SU-DHL-6 (cell line): ENCODE measurements around the gene SCO2.

Experiments
- H2AFZ ChIP-seq: fragments of 200-600 bp; sonication (generic); 2 replicates; pipeline ENCODE4 v1.6.1; 2014; ENCODE audit warnings: low read depth, mild to moderate bottlenecking, moderate library complexity, mixed read lengths, antibody characterized with exemption, low read length; ENCODE audit not compliant: severe bottlenecking
- H3F3A ChIP-seq: fragments of 200-600 bp; shearing (Covaris generic); 2 replicates; pipeline ENCODE4 v1.6.0; 2016; ENCODE audit warnings: antibody characterized with exemption, mild to moderate bottlenecking; ENCODE audit not compliant: insufficient read depth
- H3K27ac ChIP-seq: fragments of 200-600 bp; sonication (generic); 2 replicates; pipeline ENCODE4 v1.5.1; 2016; ENCODE audit warnings: low read depth, mild to moderate bottlenecking, low read length, moderate library complexity, mixed read lengths
- H3K27me3 ChIP-seq: fragments of 200-600 bp; sonication (generic), shearing (Covaris generic); 2 replicates; pipeline ENCODE4 v1.6.0; 2014; ENCODE audit warnings: mild to moderate bottlenecking, low read length
- H3K36me3 ChIP-seq: fragments of 200-600 bp; sonication (generic); 2 replicates; pipeline ENCODE4 v1.6.1; 2014; ENCODE audit warnings: mild to moderate bottlenecking, low read length, mixed read lengths
- H3K4me2 ChIP-seq: fragments of 300-600, 200-600 bp; shearing (Covaris generic), sonication (generic); 2 replicates; pipeline ENCODE4 v1.6.0; 2014; ENCODE audit warnings: low read length, low read depth, mild to moderate bottlenecking; ENCODE audit not compliant: poor library complexity, severe bottlenecking
- H3K4me3 ChIP-seq: fragments of 200-600 bp; sonication (generic); 2 replicates; pipeline ENCODE4 v1.5.1; 2014; ENCODE audit warnings: antibody characterized with exemption, low read length, mild to moderate bottlenecking, mixed read lengths; ENCODE audit not compliant: insufficient read depth, poor library complexity, severe bottlenecking
- H3K79me2 ChIP-seq: fragments of 200-600 bp; sonication (generic); 2 replicates; pipeline ENCODE4 v1.6.1; 2014; ENCODE audit warnings: mild to moderate bottlenecking, low read length, moderate library complexity; ENCODE audit not compliant: insufficient read depth
- H3K9ac ChIP-seq: fragments of 200-600 bp; sonication (generic); 2 replicates; pipeline ENCODE4 v1.7.0; 2014; ENCODE audit warnings: mild to moderate bottlenecking, low read length
- H3K9me2 ChIP-seq: fragments of 200-600 bp; sonication (generic); replicated peaks from 2 replicates; pipeline ENCODE4 v1.6.1; 2014; ENCODE audit warnings: low read length; ENCODE audit not compliant: insufficient read depth
- H3K9me3 ChIP-seq: fragments of 200-600 bp; sonication (generic); 2 replicates; pipeline ENCODE4 v1.6.1; 2014; ENCODE audit warnings: low read length, mixed read lengths; ENCODE audit not compliant: insufficient read depth
- H4K20me1 ChIP-seq: fragments of 200-600 bp; sonication (generic); 2 replicates; pipeline ENCODE4 v1.6.1; 2014; ENCODE audit warnings: low read depth, mild to moderate bottlenecking, antibody characterized with exemption, low read length, moderate library complexity, mixed read lengths
- EZH2phosphoT487 ChIP-seq: fragments of 200-600 bp; sonication (generic), shearing (Covaris generic); conservative IDR thresholded peaks from 2 replicates; pipeline ENCODE4 v1.6.1; 2018; ENCODE audit warnings: mild to moderate bottlenecking, antibody characterized with exemption, low read length, moderate library complexity, mixed read lengths
- TF ChIP-seq, protein P1 (sequence below): fragments of 200-600 bp; sonication (generic); IDR thresholded peaks from one replicate; pipeline ENCODE4 v1.5.1; 2017; ENCODE audit warnings: antibody characterized with exemption, mild to moderate bottlenecking, low read length, moderate library complexity; ENCODE audit not compliant: insufficient read depth, poor library complexity, severe bottlenecking

The SCO2 gene

DNA sequence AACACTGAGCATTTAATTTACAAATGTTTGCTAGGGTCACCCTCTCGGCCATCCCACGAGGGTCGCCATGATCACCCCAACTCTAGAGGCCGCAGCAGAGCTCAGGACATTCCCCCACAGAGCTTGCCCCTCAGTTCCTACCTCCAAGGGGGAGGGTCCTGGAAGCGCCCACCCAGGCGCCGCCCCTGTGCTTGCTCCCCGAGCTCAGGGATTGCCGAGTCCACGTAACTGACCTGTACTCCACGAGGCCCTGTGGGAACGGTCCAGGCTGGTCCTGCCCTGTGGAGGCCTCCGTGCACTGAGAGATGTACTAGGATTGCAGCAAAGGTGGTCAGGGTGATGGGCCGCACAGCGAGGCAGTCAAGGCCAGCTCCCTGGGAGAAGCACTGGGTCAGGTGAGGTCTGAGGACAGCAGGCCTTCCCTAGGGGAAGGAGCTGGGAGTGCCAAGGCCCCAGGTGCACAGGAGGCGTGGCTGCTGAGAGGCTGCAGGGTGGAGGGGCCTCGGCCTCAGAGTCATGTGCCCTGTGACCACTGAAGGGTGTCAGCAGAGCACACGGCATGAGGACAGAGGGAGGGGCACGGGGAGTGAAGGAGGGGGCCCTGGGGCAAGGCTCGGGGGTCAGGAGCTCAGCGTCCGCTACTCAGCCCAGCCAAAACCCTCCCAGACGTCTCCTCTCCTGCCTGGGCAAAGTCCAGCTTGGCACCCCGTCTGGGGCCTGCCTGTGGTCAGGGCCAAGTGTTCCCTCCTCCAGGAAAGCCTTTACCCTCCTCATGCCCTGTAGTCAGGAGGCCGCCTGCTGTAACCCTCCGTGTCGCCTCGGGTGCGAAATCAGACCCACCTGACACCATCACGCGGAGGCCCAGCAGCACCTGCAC, 41.2 kb downstream of the SCO2 start:
- no peak for TF ChIP-seq EZH2phosphoT487
- TF ChIP-seq, protein P1, sequence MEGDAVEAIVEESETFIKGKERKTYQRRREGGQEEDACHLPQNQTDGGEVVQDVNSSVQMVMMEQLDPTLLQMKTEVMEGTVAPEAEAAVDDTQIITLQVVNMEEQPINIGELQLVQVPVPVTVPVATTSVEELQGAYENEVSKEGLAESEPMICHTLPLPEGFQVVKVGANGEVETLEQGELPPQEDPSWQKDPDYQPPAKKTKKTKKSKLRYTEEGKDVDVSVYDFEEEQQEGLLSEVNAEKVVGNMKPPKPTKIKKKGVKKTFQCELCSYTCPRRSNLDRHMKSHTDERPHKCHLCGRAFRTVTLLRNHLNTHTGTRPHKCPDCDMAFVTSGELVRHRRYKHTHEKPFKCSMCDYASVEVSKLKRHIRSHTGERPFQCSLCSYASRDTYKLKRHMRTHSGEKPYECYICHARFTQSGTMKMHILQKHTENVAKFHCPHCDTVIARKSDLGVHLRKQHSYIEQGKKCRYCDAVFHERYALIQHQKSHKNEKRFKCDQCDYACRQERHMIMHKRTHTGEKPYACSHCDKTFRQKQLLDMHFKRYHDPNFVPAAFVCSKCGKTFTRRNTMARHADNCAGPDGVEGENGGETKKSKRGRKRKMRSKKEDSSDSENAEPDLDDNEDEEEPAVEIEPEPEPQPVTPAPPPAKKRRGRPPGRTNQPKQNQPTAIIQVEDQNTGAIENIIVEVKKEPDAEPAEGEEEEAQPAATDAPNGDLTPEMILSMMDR, result no peak
- no peak overlapping the region for H3K4me3 ChIP-seq
- no peaks in the 10 kb centered on the region for H4K20me1 ChIP-seq
- no peaks in the 10 kb centered on the region for H3K36me3 ChIP-seq
- no peaks in the 10 kb centered on the region for H3K9me2 ChIP-seq
- peak overlapping the region; percentile 29 for H3K4me2 ChIP-seq
- no peak overlapping the region for H2AFZ ChIP-seq
- H3K27ac ChIP-seq, result peak overlapping the region; percentile 39
- no peaks in the 10 kb centered on the region for H3K27me3 ChIP-seq
- no peaks in the 10 kb centered on the region for H3K79me2 ChIP-seq
- peak overlapping the region; percentile 19; the same call in 1 of the 2 replicates for H3K9ac ChIP-seq
- no peaks in the 10 kb centered on the region for H3K9me3 ChIP-seq
- peaks cover 11% of the 10 kb centered on the region; the same call in 1 of the 2 replicates for H3F3A ChIP-seq

DNA sequence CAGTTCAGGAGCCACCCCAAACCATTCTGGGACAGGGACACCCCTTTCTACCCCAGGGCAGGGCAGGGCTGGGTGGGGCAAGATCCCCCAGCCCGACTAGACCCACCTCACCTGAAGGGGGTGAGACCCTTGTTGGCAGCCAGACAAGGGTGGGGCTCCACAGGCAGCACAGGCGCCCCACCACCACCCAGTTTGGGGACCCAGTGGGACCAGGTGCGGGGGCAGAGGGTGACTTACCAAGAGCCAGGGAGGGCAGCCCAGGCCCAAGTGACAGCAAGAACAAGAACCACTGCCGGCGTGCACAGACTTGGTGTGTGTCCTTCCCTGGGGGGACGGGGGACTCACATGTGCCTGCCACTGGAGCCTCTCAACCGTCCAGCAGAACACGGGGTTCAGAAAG, 41.8 kb downstream of the SCO2 start:
- TF ChIP-seq EZH2phosphoT487, result no peak
- TF ChIP-seq, protein P1, result no peak
- Histone ChIP-seq H3K9me3 (no peaks in the 10 kb centered on the region), H4K20me1 (no peaks in the 10 kb centered on the region), H3K4me2 (peak overlapping the region; percentile 29), H3K27ac (no peak overlapping the region), H3K27me3 (no peaks in the 10 kb centered on the region), H3K36me3 (no peaks in the 10 kb centered on the region), H3K9me2 (no peaks in the 10 kb centered on the region), H3K9ac (no peak overlapping the region), H3F3A (peaks cover 11% of the 10 kb centered on the region; the same call in 1 of the 2 replicates), H2AFZ (no peak overlapping the region), H3K4me3 (no peak overlapping the region), H3K79me2 (no peaks in the 10 kb centered on the region)

DNA sequence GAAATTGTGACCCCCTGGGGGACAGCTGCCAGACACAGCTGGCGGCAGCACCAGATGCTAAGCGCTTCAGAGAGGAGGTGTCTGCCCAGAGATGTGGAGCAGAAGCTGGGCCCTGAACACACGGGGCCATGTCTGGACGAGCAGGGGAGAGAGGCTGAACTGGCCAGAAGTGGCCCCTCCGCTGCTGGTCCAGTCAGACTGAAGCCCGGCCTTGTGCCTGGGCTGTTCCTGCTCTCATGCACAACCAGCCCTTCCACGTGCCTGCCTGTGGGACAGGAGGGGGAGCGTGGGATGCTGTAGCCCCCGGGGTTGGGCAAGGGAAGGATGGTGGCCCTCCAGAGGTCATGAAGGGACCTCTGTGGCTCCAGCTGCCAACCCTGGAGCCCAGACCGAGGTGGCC, 42.3 kb downstream of the SCO2 start:
- no peak overlapping the region for H2AFZ ChIP-seq
- H3K27me3 ChIP-seq, result no peaks in the 10 kb centered on the region
- H4K20me1 ChIP-seq, result no peaks in the 10 kb centered on the region
- no peak overlapping the region for H3K9ac ChIP-seq
- no peaks in the 10 kb centered on the region for H3K9me3 ChIP-seq
- no peaks in the 10 kb centered on the region for H3K36me3 ChIP-seq
- no peaks in the 10 kb centered on the region for H3K9me2 ChIP-seq
- peaks cover 11% of the 10 kb centered on the region; the same call in 1 of the 2 replicates for H3F3A ChIP-seq
- no peak overlapping the region for H3K4me3 ChIP-seq
- TF ChIP-seq EZH2phosphoT487, result no peak
- TF ChIP-seq, protein P1, result no peak
- no peaks in the 10 kb centered on the region for H3K79me2 ChIP-seq
- H3K4me2 ChIP-seq, result no peak overlapping the region
- no peak overlapping the region for H3K27ac ChIP-seq
